ENCODE measurements around the gene RNF151.
A peak's percentile ranks its signal among the peaks of the same experiment; 100 is the strongest.
"Not testable (repeated sequence)": the region's sequence is repeated elsewhere in the genome, so short reads cannot be mapped to it uniquely, and the experiment has no call there.

RNF151 gene, protein sequence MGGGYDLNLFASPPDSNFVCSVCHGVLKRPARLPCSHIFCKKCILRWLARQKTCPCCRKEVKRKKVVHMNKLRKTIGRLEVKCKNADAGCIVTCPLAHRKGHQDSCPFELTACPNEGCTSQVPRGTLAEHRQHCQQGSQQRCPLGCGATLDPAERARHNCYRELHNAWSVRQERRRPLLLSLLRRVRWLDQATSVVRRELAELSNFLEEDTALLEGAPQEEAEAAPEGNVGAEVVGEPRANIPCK

DNA sequence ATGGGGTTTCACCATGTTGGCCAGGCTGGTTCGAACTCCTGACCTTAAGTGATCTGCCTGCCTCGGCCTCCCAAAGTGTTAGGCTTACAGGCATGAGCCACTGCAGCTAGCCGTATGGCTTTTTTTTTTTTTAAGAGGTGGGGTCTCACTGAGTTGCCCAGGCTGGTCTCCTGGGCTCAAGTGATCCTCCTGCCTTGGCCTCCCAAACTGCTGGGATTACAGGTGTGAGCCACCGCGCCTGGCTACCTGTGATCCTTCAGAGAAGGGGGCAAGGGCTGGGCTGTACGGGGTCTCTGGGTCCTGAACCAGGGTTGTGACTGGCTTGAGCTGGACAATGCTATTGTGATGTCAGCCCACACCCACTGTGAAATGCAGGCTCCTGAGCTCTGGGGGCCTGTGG is at the start of gene RNF151:
TSS of gene RNF151 (plus strand) at position 397 of the 400 bp plus-strand sequence. CDS start 26 bp downstream, outside the sequence.
- DNase-seq (ENCODE audit: low read depth in 3 of 3): no peak

DNA sequence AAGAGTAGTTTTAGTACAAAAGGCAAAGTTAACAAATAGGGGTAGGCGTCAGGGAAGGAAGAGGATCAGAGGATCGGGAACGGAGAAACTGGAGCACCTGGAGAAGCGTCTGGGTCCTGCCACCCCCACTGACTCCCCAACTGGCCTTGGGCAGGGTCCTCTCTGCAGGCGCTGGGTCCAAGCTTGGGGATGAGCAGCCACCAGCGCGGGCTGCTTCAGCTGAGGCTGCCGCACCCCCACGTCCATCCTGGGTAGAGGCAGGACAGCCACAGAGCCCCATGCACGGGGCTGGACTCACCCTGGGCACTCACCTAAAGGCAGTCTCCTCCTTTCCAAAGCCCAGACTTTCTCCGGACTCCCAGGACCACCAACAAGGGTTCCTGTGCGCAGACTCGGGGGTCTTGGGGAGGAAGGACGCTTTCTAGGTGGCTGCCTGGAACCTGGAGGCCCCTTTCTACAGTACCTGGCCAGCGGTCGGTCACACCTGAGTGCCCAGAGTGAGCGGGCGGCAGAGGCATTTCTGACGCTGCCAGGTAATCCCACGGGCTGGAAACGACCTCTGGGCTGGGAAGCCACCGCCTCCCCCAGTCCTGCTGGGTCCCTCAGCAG is 49.5 kb upstream of the RNF151 start:
- DNase-seq (ENCODE audit: low read depth in 3 of 3): no peak

DNA sequence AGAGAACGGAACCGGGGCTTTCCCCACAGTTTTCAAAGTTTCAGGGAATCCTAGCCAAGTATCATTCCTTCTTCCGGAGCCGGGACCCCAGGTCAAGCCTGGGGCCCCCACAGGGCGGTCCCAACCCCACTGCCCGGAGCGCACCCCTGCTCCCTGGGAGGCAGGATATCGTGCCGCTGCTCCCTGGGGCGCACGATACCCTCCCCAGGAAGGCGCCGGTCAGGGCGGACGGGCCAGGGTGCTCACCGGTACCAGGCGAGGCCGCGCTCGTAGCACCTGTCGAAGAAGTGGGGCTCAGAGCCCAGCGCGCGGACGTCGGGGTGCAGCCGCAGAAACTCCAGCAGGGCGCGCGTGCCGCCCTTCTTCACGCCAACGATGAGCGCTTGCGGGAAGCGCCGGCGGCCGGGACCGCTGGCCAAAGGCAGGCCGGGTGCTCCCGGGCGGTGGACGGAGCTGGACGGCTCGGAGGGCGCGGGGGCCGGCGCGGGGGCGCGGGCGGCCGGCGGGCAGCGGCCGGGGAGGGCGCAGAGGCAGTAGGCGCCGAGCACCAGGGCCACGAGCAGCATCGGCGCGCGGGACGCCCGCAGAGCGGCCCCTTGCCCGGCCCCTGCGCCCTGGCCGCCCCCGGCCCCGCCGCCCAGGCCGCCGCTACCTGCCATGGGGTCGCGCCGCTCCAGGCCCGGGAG is 48.8 kb upstream of the RNF151 start:
- DNase-seq (ENCODE audit: low read depth in 3 of 3): no peak

DNA sequence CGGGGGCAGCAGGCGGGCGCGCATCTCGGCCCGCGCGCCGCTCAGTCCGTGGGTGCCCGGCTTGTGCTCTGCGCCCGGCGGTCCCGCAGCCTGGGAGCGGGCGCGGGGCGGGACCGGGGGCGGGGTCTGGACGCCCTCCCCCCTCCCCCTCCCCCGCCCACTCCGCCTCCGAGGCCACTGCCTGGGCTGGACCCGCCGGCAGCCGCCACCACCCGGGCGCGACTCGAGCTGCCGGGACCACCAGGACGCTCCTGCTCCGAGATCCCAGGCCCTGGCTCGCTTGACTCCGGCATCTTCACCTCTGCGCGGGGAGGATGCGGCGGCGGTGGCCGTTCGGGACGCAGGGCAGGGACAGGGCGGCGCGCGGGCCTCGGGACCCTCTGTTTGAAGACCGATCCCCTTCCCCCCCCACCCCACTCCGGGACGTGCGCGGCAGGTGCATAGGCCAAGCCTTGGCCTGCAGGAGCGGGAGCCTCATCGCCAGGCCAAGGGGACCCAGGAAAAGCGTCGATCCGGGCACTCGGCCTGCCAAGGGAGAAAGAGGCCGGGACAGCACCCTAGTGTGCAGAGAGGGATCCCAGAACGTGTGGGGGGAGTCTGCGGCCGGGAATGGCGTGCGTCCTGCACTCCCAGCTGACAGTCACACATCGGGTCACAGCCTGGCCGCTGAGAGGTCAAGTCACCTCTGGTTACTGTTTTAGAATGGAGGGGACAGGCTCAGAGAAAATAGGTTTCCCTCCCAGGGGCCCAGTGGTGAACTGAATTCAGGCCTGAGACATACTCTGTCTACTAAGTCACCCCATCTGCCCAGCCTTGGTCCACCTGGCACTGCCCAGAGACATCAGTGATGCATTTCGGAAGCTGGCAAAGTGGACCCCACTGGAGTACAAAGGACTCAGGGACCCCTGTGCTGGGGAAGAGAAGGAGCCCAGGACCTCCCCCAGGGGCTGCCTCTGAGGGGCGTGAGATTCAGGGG is 48.0 kb upstream of the RNF151 start, which contains the start of gene HS3ST6:
TSS of gene HS3ST6 (minus strand) at position 65 of the 976 bp plus-strand sequence. CDS start 92 bp downstream, outside the sequence.
- no peak for DNase-seq (ENCODE audit: low read depth in 3 of 3)

DNA sequence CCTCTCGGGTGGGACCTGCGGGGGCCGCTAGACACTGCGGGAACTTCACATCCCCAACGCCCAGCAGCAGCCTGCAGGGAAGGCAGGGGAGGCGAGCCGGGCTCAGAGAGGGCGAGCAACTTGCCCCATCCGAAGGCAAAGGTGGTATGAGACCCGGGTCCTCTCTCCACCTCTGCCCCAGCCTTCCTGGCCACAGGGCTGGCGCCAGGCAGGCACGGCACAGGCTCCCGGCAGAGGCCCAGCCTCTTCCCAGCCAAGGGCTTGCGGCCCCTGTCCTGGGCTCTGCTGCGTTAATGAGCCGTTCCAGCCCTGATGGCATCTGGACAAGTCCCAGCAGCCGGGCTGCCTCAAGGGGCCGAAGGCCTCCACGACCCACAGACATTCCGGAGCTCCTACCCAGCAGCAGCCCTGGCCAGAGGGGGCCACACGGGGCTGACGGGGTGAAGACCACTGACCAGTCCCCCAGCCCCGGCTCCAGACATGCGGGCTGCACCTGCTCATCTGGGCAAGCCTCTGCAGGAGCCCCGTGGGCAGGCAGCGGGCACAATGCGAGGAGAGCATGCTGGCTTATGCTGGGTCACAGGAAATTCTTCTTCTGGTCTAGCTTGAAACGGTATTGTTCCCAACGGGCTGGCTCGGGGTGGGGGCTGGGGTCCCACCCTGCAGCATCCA is 47.2 kb upstream of the RNF151 start:
- no peak for DNase-seq (ENCODE audit: low read depth in 3 of 3)

DNA sequence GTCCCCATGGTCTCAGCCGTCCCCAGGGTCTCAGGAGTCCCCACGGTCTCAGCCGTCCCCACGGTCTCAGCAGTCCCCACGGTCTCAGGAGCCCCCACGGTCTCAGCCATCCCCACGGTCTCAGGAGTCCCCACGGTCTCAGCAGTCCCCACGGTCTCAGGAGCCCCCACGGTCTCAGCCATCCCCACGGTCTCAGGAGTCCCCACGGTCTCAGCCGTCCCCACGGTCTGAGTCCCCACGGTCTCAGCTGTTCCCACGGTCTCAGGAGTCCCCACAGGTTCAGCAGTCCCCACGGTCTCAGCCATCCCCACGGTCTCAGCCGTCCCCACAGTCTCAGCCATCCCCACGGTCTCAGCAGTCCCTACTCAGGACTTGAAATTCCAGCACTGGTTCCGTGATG is 46.5 kb upstream of the RNF151 start:
- DNase-seq (ENCODE audit: low read depth in 3 of 3): not testable (repeated sequence)

DNA sequence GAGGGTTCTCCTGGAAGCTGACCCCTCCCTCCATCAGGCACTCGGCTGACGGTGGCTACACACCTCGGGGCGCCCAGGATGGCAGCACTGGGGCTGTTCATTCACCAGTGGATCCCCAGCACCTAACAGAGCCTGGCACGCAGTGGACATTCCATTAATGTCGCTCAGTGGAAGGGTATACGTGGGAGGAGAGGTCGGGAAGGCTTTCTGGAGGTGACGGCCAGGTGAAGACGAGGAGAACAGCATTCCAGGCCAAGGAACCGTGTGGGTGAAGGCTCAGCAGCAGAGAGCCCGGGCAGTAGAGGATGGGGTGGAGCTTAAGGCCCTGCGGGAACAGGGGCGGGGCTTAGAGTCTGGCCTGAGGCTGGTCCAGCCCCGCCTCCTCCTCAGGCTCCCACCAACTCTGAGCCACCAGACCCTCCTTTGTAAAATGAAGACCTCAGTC is 45.9 kb upstream of the RNF151 start:
- no peak for DNase-seq (ENCODE audit: low read depth in 3 of 3)

DNA sequence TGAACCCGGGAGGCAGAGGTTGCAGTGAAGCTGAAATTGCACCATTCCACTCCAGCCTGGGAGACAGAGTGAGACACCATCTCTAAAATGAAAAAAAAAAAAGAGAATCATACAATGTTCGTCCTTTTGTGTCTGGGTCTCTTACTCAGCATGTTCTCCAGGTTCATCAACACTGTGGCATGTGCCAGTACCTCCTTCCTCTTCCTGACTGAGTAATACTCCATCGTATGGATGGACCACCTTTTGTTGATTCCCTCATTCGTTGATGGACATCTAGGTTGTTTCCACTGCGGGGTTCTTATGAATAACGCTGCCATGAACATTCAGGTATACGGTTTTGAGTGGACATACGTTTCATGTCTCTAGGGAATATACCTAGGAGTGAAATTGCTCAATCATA is 44.3 kb upstream of the RNF151 start:
- DNase-seq (ENCODE audit: low read depth in 3 of 3): no peak

DNA sequence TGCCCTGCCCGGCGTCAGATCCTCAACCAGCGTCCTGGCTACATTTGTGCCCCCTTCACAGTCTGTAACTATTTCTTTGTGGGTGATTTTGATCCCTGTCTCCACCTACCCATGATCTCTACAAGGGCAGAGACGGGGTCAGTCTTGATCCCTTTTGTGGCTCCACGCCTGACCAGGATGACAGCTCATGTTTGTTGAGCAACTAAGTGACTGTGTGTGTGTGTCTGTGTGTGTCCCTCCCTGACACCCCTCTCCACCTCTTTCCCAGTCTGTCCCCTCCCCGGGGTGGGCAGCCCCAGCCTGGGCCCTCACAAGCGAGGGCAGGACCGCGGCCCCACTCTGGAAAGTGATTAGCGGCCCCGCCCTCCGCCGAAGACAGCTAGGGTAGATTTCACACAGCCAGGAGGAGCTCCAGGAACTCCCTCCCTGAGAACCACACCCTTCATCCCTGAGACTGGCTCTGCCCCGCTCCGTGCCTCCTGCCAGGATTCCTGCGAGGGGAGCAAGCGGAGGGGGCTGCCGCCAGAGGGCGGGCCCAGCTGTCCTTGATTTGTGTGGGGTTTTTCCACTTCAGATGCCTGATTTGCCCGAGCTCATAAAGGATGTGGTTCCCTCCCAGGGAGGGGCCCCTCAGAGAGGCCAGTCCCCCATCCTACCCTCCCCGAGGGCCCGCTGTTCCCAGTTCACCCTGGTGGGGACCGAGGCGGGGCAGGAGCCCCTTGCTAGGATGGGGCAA is 43.2 kb upstream of the RNF151 start:
- no peak for DNase-seq (ENCODE audit: low read depth in 3 of 3)

DNA sequence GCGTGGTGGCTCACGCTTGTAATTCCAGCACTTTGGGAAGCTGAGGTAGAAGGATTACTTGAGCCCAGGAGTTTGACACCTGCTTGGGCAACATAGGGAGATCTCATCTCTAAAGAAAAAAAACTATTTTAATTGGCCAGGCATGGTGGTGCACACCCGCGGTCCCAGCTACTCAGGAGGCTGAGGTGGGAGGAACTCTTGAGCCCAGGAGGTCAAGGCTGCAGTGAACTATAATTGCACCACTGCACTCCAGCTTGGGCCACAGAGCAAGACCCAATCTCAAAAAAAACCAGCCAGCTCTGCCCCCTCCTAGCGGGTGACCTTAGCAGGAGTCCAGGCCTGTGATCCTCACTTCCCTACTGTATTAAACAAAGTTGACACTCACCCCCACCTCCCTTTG is 42.6 kb upstream of the RNF151 start:
- no peak for DNase-seq (ENCODE audit: low read depth in 3 of 3)

DNA sequence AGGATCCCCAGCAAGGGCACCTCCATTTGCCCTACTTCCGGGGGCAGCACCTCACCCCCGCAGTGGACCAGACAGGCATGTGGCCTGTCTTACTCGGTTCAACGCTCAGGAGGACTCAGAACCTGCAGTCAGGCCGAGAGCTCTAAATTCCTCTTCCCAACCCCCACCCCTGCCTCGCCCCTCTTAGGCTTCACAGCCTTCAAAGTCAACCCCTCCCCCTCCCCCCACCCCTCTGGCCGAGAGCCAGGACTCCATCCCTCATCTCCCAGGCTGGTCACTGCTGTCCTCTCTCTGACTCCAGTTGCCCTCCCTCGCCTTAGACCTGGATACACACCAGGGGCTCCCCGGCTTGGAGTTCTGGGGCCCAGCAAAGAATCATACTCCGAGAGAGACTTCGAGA is 40.4 kb upstream of the RNF151 start:
- DNase-seq (ENCODE audit: low read depth in 3 of 3): no peak

DNA sequence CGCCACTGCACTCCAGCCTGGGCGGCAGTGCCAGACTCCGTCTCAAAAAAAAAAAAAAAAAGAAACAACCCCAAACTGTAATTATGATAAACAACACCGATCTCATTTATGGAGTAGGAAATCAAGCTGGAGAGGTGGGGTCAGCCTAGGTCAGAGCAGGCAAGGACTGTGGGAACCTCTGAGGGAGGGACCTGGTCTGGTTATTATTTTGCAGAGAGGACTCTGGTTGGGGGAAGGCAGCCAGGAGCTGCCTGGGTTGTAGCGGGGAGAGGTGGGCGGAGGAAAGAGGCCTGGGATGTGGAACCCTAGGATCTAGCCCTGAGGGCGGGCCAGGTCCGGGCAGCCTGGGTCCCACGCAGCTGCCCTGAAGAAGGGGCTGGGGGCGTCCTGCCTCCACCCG is 37.6 kb upstream of the RNF151 start:
- peak in 1 of 3 experiments; percentile 15 for DNase-seq (ENCODE audit: low read depth in 3 of 3)

DNA sequence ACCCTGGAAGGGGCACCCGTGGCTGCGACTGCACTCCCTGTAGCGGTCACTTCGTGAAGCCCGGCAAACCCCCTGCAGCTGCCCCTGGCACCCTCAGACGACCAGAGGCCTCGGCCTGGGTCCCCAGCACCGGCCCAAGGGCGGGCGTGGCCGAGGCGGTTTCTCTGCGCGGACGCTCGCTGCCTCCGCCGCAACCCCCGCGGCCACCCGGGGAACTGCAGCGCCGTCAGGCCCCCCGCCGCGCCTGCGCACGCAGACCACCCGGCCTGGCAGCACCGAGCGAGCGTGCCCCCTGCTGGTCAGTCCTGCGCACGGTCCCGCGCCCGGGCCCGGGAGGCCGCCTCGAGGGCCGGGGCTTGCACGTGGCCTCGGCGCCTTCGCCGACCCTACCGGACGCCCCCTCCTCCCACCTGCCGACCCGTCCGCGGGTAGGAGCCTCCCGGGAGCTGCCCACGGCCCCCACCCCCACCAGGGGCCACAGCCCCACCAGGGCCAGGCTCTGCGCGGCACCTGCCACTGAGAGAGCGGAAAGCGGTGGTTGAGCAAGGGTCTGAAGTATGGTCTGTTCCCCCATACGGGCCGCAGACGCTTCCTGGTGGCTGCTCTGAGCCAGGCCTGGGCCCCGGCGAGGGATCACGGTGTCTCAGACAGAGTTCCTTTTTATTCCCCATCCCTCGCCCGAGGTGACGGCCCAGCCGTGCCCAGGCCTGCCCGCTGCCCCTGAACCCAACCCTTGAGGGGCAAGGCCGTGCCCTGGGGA is 36.9 kb upstream of the RNF151 start:
- DNase-seq (ENCODE audit: low read depth in 3 of 3): peak; percentile 87 to 98 (median 89)

DNA sequence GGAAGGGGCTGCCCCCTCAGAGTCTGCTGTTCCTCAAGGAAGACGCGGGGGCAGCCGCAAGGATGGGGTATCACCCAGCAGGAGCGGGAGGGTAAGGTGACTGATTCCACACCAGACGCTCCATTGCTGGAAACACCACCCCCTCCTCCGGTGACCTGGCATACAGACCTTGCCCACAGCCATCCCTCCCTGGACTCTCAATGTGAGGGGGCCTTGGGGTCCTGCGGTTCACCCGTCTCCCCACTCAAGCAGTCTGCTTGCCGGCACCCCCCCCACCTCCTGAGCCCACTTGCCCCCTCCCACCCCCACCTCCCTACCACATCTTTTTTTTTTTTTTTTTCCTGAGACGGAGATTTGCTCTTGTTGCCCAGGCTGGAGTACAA is 36.3 kb upstream of the RNF151 start:
- no peak for DNase-seq (ENCODE audit: low read depth in 3 of 3)

DNA sequence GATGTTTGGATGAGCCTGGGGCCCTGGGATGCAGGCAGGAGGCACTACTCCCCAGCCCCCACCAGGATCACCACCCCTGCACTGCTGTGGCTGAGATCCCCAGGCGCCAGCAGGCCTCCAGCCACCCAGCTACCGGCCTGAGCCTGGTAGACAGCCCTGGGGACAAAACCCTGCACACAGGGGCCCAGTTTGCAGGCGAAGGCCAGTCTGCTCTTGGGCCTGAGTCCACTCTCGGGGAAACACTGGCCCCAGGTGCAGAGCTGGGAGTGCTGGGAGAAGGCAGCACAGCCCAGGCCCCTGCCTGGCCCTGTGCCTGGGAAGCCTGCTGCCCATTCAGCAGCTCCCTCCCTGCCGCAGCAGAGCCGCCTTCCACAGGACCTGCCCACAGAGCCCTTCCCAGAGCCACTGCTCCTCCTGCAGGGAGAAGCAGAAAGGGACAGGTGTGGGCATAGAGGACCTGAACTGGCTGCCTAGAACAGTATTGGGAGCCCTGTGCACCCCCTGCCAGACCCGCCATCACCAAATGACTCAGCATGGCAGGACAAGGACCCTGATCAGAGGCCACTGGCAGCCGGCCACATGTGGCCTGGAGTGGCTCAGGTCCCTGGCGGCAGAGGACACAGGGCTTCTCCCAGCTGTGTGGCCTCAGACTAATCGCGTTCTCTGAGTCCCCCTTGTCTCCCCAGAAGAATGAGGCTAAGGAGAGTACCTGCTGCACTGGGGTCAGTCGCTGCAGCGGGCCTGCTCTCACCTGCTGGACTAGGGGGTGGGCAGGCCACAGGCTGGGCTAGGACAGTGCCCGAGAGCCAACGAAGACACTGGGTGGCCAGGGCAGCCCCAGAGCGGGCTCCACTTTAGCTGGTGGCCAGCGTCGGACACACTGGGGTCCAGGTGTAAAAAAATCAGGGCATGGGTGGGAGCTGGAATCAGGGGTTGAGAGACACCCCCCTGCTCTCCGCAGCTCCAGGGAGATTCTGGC is 34.3 kb upstream of the RNF151 start:
- no peak for DNase-seq (ENCODE audit: low read depth in 3 of 3)

DNA sequence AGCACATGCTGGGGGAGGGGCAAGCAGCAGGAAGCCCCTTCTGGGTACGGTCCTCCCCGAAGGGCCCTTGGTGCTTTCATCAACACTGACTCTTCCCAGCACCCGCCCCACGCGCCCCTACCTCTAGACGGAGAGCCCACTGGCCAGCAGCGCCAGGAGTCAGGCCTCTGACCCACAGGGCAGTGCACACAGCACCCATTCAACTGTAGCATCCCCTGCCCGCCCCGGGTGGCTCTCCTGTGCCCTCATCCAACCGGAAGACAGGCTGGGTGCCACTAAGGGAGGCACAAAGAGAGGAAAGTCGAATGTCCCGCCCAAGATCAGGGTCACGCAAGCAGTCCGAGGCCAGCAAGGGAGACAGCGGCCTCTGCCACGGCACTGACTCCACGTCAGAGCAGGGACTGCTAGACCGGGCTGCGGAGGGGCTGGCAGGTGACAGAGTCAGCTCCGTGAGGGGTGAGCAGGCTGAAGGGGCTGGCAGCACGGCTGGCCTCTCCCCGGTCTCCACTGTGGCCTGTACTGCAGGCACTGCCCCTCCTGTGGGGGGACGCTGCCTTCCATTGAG is 33.5 kb upstream of the RNF151 start:
- no peak for DNase-seq (ENCODE audit: low read depth in 3 of 3)

DNA sequence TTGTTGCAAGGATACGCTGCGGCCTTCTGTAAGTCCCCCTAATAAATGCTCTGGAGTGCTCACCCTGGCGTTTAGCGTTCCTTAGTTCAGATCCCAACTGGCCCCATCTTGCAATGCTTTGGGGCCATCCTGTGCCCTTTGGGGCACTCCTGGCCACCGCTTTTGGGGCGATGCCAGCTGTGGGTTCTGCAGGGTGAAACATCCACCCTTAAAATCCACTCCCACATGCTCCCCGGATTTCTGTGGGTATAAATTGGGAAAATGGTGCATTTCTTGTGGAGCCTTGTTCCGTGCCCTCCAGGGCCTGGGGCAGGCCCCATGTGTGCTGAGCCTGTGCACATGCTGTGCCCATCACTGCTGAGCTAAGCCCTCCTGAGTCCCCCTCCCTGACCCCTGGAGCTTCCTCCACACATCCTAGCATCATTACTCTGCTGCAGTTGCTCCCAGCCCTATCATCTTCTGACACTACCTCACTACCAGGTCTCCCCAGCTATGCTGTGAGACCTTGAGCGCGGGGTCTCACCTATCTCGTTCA is 29.6 kb upstream of the RNF151 start:
- DNase-seq (ENCODE audit: low read depth in 3 of 3): no peak

DNA sequence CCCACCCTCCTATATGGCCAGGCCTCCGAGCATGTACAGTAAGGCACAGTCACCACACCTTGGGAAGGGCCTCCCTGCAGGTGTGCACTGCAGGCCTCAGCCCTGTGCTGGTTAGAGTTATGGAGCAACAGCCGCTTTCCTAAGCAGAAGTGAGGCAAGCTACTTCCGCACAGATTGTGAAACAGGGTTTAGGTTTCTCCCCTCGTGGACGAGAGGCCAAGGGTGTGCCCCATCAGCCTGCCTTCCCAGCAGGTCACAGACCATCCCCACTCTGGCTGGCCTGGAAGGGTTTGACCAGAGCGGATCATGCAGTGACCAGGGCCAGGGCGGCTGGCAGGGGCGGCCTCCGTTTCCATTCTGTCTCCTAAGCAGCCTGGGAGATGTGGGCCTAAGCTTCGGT is 28.3 kb upstream of the RNF151 start:
- DNase-seq (ENCODE audit: low read depth in 3 of 3): no peak

Measured in stimulated activated CD4-positive, alpha-beta T cell treated with anti-CD3 and anti-CD28 coated beads, TNF-alpha, amount 100 ng/mL, for 4 hours (primary cell).